ENCODE results near the gene TRIM38. TPM values are rescaled to one million over a fixed set of nuclear protein-coding genes. Genes with fewer than 3 reads are reported as not detected.
"Not testable (repeated sequence)": the region's sequence is repeated elsewhere in the genome, so short reads cannot be mapped to it uniquely, and the experiment has no call there.

The TRIM38 gene
- total RNA-seq, 3 donors from 2014 or later = 11.4 to 15.8 (median 12.6) TPM

DNA sequence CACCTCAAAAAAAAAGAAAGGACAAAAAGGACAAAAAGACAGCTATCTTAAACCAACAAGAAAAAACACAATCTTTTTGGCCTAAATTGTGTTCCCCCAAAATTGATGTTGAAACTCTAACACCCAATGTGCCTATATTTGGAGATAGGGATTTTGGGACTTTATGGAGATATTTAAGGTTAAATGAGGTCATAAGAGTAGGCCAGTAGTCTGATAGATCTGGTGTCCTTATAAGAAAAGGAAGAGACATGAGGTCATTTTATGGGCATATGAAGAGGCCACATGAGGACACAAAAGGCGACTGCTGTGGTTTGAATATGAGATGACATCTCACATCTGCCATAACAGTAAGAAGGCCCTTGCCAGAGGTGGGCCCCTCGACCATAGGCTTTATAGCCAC lies 49.5 kb downstream of the TRIM38 start:
- TF ChIP-seq, protein P1, sequence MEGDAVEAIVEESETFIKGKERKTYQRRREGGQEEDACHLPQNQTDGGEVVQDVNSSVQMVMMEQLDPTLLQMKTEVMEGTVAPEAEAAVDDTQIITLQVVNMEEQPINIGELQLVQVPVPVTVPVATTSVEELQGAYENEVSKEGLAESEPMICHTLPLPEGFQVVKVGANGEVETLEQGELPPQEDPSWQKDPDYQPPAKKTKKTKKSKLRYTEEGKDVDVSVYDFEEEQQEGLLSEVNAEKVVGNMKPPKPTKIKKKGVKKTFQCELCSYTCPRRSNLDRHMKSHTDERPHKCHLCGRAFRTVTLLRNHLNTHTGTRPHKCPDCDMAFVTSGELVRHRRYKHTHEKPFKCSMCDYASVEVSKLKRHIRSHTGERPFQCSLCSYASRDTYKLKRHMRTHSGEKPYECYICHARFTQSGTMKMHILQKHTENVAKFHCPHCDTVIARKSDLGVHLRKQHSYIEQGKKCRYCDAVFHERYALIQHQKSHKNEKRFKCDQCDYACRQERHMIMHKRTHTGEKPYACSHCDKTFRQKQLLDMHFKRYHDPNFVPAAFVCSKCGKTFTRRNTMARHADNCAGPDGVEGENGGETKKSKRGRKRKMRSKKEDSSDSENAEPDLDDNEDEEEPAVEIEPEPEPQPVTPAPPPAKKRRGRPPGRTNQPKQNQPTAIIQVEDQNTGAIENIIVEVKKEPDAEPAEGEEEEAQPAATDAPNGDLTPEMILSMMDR (IDR thresholded peaks at IDR 0.05) = no peak
- ATAC-seq (no peak), DNase-seq (no peak)
- Histone ChIP-seq H3K36me3 (ENCODE audit: low read depth) (no peaks in the 10 kb centered on the region), H3K9me3 (no peaks in the 10 kb centered on the region), H3K4me3 (no peak overlapping the region), H3K4me1 (ENCODE audit: low read depth) (no peaks in the 10 kb centered on the region)
- intact Hi-C loops (cut with DNase I, micrococcal nuclease) = no loop called here

- H3K9me3 ChIP-seq; H3K4me3 ChIP-seq; DNase-seq; H3K4me1 ChIP-seq (ENCODE audit: low read depth); ATAC-seq; intact Hi-C loops (cut with DNase I, micrococcal nuclease); H3K36me3 ChIP-seq (ENCODE audit: low read depth): not testable (repeated sequence)
Observed at GRCh38 chr6:26014386-26014785, 51.8 kb downstream of the TRIM38 start.

DNA sequence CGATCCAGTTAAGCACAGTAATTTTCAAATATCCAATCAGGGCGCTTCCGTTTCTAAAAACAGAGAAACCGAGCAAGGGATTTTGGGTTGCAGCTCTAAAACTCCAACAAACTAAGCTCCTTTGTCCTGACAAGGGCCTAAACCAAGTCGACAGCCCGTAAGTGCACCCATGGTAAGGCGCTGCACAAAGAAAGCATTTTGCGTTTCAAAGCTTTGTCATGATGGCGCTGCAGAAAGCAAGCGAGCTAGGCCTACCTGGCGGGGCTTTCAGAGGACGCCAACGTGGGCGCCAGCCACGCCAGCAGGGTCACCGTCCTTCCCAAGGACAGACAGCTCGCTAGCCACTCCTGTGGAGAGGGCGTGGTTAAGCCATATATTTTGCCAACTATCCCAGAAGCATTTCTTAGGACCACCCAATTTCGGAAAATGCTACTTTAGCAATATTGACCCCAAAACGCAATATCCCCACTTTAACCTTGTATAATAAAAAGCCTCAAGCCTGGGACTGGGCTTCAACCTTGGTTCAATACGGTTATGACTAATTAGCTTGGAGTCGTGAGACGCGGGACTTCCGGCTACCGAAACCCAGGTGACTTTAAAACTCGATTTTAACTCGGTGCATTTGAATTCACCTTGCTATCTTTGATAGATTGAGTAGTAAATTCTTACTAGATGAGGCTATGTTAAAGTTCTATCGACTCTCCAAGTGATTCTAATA lies 53.8 kb downstream of the TRIM38 start:
- DNase-seq (no peak), ATAC-seq (no peak)
- Histone ChIP-seq H3K9me3 (peaks cover 2% of the 10 kb centered on the region), H3K4me3 (no peak overlapping the region), H3K36me3 (ENCODE audit: low read depth) (no peaks in the 10 kb centered on the region), H3K4me1 (ENCODE audit: low read depth) (no peaks in the 10 kb centered on the region)
- intact Hi-C loops (cut with DNase I, micrococcal nuclease) = no loop called here
- TF ChIP-seq, protein P1 (IDR thresholded peaks at IDR 0.05) = no peak

DNA sequence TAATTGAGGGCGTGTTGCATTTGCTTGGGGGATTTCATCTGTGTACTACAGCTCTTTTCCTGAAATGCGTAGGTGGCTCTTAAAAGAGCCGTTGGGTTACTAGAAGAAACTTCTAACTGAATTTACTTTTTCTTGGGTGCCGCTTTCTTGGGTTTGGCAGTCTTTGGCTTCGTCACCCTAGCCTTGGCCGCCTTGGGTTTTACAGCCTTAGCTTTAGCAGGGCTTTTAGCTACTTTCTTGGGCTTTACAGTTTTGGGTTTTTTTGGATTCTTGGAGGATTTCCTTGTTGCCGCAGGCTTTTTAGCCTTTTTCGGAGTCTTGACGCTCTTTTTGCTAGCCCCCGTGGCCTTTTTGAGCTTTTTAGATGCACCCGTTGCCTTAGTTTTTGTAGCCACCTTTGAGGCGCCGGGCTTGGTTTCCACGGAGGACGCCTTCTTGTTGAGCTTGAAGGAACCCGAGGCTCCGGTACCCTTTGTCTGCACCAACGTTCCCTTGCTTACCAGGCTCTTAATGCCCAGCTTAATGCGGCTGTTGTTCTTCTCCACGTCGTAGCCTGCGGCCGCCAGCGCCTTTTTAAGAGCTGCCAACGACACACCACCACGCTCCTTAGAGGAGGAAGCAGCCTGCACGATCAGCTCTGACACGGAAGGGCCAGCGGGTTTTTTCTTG lies 54.5 kb downstream of the TRIM38 start:
- TF ChIP-seq, protein P1 (IDR thresholded peaks at IDR 0.05) = no peak
- Histone ChIP-seq H3K9me3 (peaks cover 2% of the 10 kb centered on the region), H3K4me1 (ENCODE audit: low read depth) (no peaks in the 10 kb centered on the region), H3K36me3 (ENCODE audit: low read depth) (no peaks in the 10 kb centered on the region), H3K4me3 (no peak overlapping the region)
- ATAC-seq = no peak
- intact Hi-C loops (cut with DNase I, micrococcal nuclease) = no loop called here
- no peak for DNase-seq

- H3K9me3 ChIP-seq = peaks cover 2% of the 10 kb centered on the region
- TF ChIP-seq, protein P1 (IDR thresholded peaks at IDR 0.05) = no peak
- intact Hi-C loops (cut with DNase I, micrococcal nuclease) = no loop called here
- H3K4me1 ChIP-seq (ENCODE audit: low read depth) = no peaks in the 10 kb centered on the region
- DNase-seq (peak; percentile 44 to 72 (median 47)), ATAC-seq (no peak)
- H3K36me3 ChIP-seq (ENCODE audit: low read depth) = no peaks in the 10 kb centered on the region
- H3K4me3 ChIP-seq = no peak overlapping the region
Observed at GRCh38 chr6:26017632-26017966, 55.0 kb downstream of the TRIM38 start.

DNA sequence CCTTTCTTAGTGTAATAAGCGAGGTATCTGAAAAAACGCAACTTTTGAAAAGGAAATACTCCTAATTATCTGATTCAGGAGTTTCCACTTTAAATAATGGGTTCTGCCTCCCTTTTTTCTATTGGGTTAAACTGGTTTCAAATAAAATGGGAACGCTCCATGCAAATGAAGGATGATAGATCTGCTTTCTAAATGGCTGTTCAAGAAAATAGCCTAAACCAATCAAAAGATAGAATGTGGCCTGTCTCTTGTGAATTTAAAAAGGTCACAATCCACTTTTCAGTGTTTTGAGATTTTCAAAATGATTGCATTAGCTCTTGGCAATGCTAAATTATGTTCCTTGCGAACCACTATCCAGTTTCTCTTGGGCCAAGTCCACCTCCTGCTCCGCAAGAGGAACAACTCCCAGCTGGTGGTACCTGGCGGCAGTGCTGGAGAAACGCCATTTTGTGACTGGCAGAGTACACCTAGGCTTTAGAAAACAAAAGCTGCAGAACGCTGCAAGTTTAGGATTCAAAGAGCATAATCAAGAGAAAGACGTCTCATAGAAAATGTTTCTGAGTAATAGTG lies 56.7 kb downstream of the TRIM38 start:
- H3K36me3 ChIP-seq (ENCODE audit: low read depth) = no peaks in the 10 kb centered on the region
- no peak overlapping the region for H3K4me3 ChIP-seq
- no peak for ATAC-seq
- TF ChIP-seq, protein P1 (IDR thresholded peaks at IDR 0.05) = no peak
- peaks cover 2% of the 10 kb centered on the region for H3K9me3 ChIP-seq
- DNase-seq = no peak
- no peaks in the 10 kb centered on the region for H3K4me1 ChIP-seq (ENCODE audit: low read depth)
- intact Hi-C loops (cut with DNase I, micrococcal nuclease) = no loop called here
